GM12878 (cell line): ENCODE measurements around the gene KBTBD4. TPM values are rescaled to one million over a fixed set of nuclear protein-coding genes. Genes with fewer than 3 reads are reported as not detected.

Source experiments
- ATAC-seq: fragments of 200-7000 bp; cut with Tn5 transposase; 3 replicates; pipeline ENCODE4 v1.9.1; 2020; ENCODE audit warnings: mild to moderate bottlenecking, moderate library complexity
- BruUV-seq: library from RNA; stranded (reverse); fragments of 400-500 nt; replicated peaks from 2 replicates; lab custom pipeline; 2021; lab: Mats Ljungman, UMichigan
- CTCF ChIA-PET: fragments of 300-600 bp; sonication (Branson Sonifier 250); formaldehyde crosslinking; extraction: SDS; loops from one replicate; lab custom pipeline; 2021; ENCODE audit warnings: inconsistent platforms; lab: Yijun Ruan, JAX
- POLR2A ChIA-PET: fragments of 350-600 bp; formaldehyde crosslinking; extraction: SDS; loops from one replicate; lab custom pipeline; 2021; ENCODE audit warnings: inconsistent platforms; lab: Charles Lee
- RAD21 ChIA-PET: fragments of 300-600 bp; sonication (Branson Sonifier 250); formaldehyde crosslinking; loops from one replicate; lab custom pipeline; 2023; ENCODE audit warnings: antibody characterized with exemption; ENCODE audit not compliant: unreplicated experiment; lab: Charles Lee
- SMC1A ChIA-PET: fragments of 300-600 bp; sonication (Branson Sonifier 250); formaldehyde crosslinking; loops from one replicate; lab custom pipeline; 2023; ENCODE audit not compliant: unreplicated experiment, uncharacterized antibody; lab: Charles Lee
- DNase-seq: peaks from one replicate; pipeline ENCODE4 v3.0.0-alpha.2; 2011; ENCODE audit warnings: low read depth, low spot score
- FAIRE-seq: peaks from 3 replicates; lab custom pipeline; 2011; peaks lifted over from hg19 to GRCh38; lab: Jason Lieb, UNC
- H2AFZ ChIP-seq: 2 replicates; pipeline ENCODE4 v1.6.0; 2011; ENCODE audit warnings: low read depth, low read length, control low read depth; ENCODE audit not compliant: control insufficient read depth
- H3K27ac ChIP-seq: 2 replicates; pipeline ENCODE4 v1.5.1; 2011; ENCODE audit warnings: control low read depth; ENCODE audit not compliant: control insufficient read depth, insufficient read depth
- H3K27me3 ChIP-seq, 2 experiments: replicated peaks in 1 of 2; 2 replicates each; pipeline versions ENCODE4 v1.6.0 to v1.6.1; 2011; ENCODE audit warnings: low read length in 1 of 2; ENCODE audit not compliant: control insufficient read depth in 2 of 2, insufficient read depth in 2 of 2
- H3K36me3 ChIP-seq, 2 experiments: 2 replicates each; pipeline ENCODE4 v1.5.1; 2011; ENCODE audit warnings: low read length in 1 of 2; ENCODE audit not compliant: control insufficient read depth in 2 of 2, insufficient read depth in 2 of 2
- H3K4me1 ChIP-seq: 2 replicates; pipeline ENCODE4 v1.6.1; 2011; ENCODE audit warnings: mild to moderate bottlenecking, low read length, moderate library complexity, mixed read lengths; ENCODE audit not compliant: control insufficient read depth, insufficient read depth
- H3K4me2 ChIP-seq: 2 replicates; pipeline ENCODE4 v1.6.0; 2011; ENCODE audit warnings: control low read depth; ENCODE audit not compliant: control insufficient read depth, insufficient read depth
- H3K4me3 ChIP-seq: fragments of 200-600 bp; sonication (generic); 2 replicates; pipeline ENCODE4 v1.5.1; 2016
- H3K79me2 ChIP-seq: 2 replicates; pipeline ENCODE4 v1.6.0; 2011; ENCODE audit warnings: low read length; ENCODE audit not compliant: control insufficient read depth, insufficient read depth
- H3K9ac ChIP-seq: 2 replicates; pipeline ENCODE4 v1.8.0; 2011; ENCODE audit warnings: low read length, control low read depth, mixed read lengths; ENCODE audit not compliant: control insufficient read depth, insufficient read depth
- H3K9me3 ChIP-seq: replicated peaks from 3 replicates; pipeline ENCODE4 v1.5.1; 2011; ENCODE audit warnings: mild to moderate bottlenecking, low read length; ENCODE audit not compliant: control insufficient read depth, insufficient read depth
- H4K20me1 ChIP-seq: 2 replicates; pipeline ENCODE4 v1.6.0; 2011; ENCODE audit not compliant: control insufficient read depth, insufficient read depth
- BRCA1 ChIP-seq: IDR thresholded peaks from 2 replicates; pipeline ENCODE4 v1.6.1; 2011; ENCODE audit warnings: low read depth, low read length, improper control_type of control experiment
- CREB1 ChIP-seq: IDR thresholded peaks from 2 replicates; pipeline ENCODE4 v1.6.1; 2012; ENCODE audit warnings: low read depth, mild to moderate bottlenecking, inconsistent platforms
- ETV6 ChIP-seq, 2 experiments: fragments of 450-650 bp in 1 of 2; IDR thresholded peaks in 1 of 2; conservative IDR thresholded peaks in 1 of 2; 2 replicates each; pipeline ENCODE4 v1.6.1; 2014; ENCODE audit warnings: antibody characterized with exemption in 1 of 2, borderline replicate concordance in 1 of 2, low read depth in 1 of 2, mild to moderate bottlenecking in 1 of 2, moderate library complexity in 1 of 2
- NRF1 ChIP-seq: conservative IDR thresholded peaks from 2 replicates; pipeline ENCODE4 v1.6.1; 2011; ENCODE audit warnings: mild to moderate bottlenecking, low read depth, low read length, improper control_type of control experiment
- POU2F2 ChIP-seq: IDR thresholded peaks from 3 replicates; pipeline ENCODE4 v1.6.1; 2011; ENCODE audit warnings: low read depth, mild to moderate bottlenecking, low read length, borderline replicate concordance
- RUNX3 ChIP-seq: IDR thresholded peaks from 2 replicates; pipeline ENCODE4 v1.6.1; 2012; ENCODE audit warnings: low read length, inconsistent platforms
- SMC3 ChIP-seq: IDR thresholded peaks from 2 replicates; pipeline ENCODE4 v1.6.1; 2011; ENCODE audit warnings: low read length, improper control_type of control experiment, borderline replicate concordance
- SRF ChIP-seq, 2 experiments: IDR thresholded peaks; 2 replicates each; pipeline ENCODE4 v1.6.1; 2011; ENCODE audit warnings: low read depth in 2 of 2, low read length in 2 of 2, mild to moderate bottlenecking in 1 of 2, moderate library complexity in 1 of 2
- STAT1 ChIP-seq: fragments of 450-650 bp; conservative IDR thresholded peaks from 2 replicates; pipeline ENCODE4 v1.6.1; 2014; ENCODE audit warnings: antibody characterized with exemption, mild to moderate bottlenecking
- SUPT20H ChIP-seq: IDR thresholded peaks from 2 replicates; pipeline ENCODE4 v1.6.1; 2011; ENCODE audit warnings: low read depth, mild to moderate bottlenecking, low read length, moderate library complexity, borderline replicate concordance; ENCODE audit not compliant: control insufficient read depth
- TCF7 ChIP-seq: IDR thresholded peaks from 2 replicates; pipeline ENCODE4 v1.6.1; 2014; ENCODE audit warnings: antibody characterized with exemption, borderline replicate concordance
- ZNF207 ChIP-seq: fragments of 450-650 bp; IDR thresholded peaks from 2 replicates; pipeline ENCODE4 v1.6.1; 2014; ENCODE audit warnings: antibody characterized with exemption, mild to moderate bottlenecking, borderline replicate concordance
- ZNF274 ChIP-seq: IDR thresholded peaks from one replicate; pipeline ENCODE4 v1.8.0; 2011; ENCODE audit not compliant: insufficient read length, insufficient read depth
- ZNF622 ChIP-seq: fragments of 450-650 bp; IDR thresholded peaks from 2 replicates; pipeline ENCODE4 v1.6.1; 2017; ENCODE audit warnings: mild to moderate bottlenecking, inconsistent platforms
- WGBS: methylation state at CpG from one replicate; pipeline ENCODE4 v1.1.6; 2016; ENCODE audit warnings: low lambda C conversion rate; ENCODE audit not compliant: insufficient replicate concordance, insufficient coverage; ENCODE audit errors: missing lambda C conversion rate; 5-methylcytosine and 5-hydroxymethylcytosine counted together
- in situ Hi-C: fragments of 300-500 bp; cut with MboI; formaldehyde crosslinking; loops from 9 replicates; pipeline ENCODE4 v1.14.3; 2018; ENCODE audit warnings: mixed read lengths
- intact Hi-C: fragments of 100-400 bp; cut with micrococcal nuclease; formaldehyde crosslinking; loops from one replicate; pipeline ENCODE4 v1.14.2; 2022; ENCODE audit not compliant: unreplicated experiment
- polyA plus RNA-seq, 11 experiments: library from polyadenylated mRNA; depleted of rRNA in 4 of 11; unstranded in 6 of 11; stranded (reverse) in 5 of 11; fragments of >200 nt; fragmentation: Nextera tagmentation in 4 of 11; fragmentation: Illumina TruSeq in 1 of 11; extraction: Ambion mirVana in 4 of 11; extraction: Trizol in 1 of 11; gene quantifications; 1 replicate in 1 of 11; 2 replicates in 10 of 11; pipeline versions ENCODE4 v1.2.1 to v1.2.3, GENCODE V29; 2011 to 2016; ENCODE audit warnings: inconsistent platforms in 2 of 11, missing spikeins in 2 of 11, low read depth in 1 of 11
- total RNA-seq, 4 experiments: library from RNA; depleted of rRNA in 3 of 4; stranded (reverse); fragments of >200 nt in 3 of 4; fragmentation: Illumina TruSeq in 1 of 4; extraction: Trizol in 1 of 4; gene quantifications; 2 replicates each; pipeline versions ENCODE4 v1.2.1 to v1.2.3, GENCODE V29; 2013 to 2021
- TF ChIP-seq, protein P1 (sequence below): IDR thresholded peaks from 2 replicates; pipeline ENCODE4 v1.6.1; 2012; ENCODE audit warnings: low read depth, low read length, improper control_type of control experiment
- TF ChIP-seq, protein P2 (sequence below): fragments of 450-650 bp; formaldehyde crosslinking; IDR thresholded peaks from 2 replicates; pipeline ENCODE4 v1.5.0; 2022; ENCODE audit warnings: mild to moderate bottlenecking, missing genetic modification characterization
- TF ChIP-seq, protein P3 (sequence below): IDR thresholded peaks from 2 replicates; pipeline ENCODE4 v1.6.1; 2012; ENCODE audit warnings: low read depth, low read length, improper control_type of control experiment
- TF ChIP-seq, protein P4 (sequence below): fragments of 150-350 bp; IDR thresholded peaks from 2 replicates; pipeline ENCODE4 v1.6.1; 2014; ENCODE audit warnings: mild to moderate bottlenecking, low read depth, low read length

KBTBD4 gene
- total and polyA plus RNA-seq, 10 of the 15 experiments (the other 5 are each of a cell fraction or from before 2014, with no cell fraction given) = 18.4 to 46.4 (median 25.7) TPM

DNA sequence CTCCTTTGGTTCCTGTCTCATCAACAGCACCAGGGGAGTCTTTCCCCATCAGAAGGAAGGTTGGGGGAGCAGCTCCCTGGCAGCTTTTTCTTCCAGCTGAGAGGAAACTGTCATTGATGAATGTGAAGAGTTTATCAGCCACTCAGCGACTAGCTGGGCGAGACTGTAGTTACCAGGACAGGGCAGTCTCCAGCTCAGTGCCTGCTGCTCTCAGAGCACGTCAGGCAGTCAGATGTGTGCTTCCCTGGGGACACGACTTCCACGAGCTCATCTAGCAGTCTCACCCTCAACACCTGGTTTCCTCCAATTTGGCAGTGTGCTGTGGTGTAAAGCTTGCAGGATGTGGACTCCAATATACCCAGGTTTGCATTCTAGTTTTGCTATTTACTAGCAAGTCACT lies 28.0 kb upstream of the KBTBD4 start (continued):
- TF ChIP-seq, protein P1, sequence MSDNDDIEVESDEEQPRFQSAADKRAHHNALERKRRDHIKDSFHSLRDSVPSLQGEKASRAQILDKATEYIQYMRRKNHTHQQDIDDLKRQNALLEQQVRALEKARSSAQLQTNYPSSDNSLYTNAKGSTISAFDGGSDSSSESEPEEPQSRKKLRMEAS = no peak
- no peak for TF ChIP-seq POU2F2
- TF ChIP-seq, all 136 proteins: peak for 0

DNA sequence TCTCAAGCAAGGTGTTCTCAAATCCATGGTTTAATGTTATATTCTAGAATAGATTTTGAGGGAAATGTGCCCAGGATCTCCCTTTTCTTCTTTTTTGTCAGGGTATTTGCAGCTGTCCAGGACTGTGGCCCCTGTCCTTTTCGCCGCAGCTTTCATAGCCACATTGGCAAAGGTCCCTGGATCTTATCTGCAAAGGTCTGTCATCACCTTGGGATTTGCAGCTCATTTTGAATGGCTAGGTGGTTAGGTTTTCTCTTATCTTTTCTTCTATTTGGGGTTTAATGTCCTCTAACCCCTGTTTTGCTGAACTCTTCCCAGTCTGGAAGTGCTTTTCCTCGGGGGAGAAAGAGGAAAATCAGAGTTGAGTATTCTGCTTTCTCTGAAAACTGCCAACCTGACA lies 27.2 kb upstream of the KBTBD4 start:
- Histone ChIP-seq H3K9me3 (no peaks in the 10 kb centered on the region), H4K20me1 (no peaks in the 10 kb centered on the region), H3K4me1 (no peaks in the 10 kb centered on the region), H3K27me3 (no peaks in the 10 kb centered on the region; a peak in 1 of 4 replicates), H2AFZ (no peak overlapping the region), H3K36me3 (no peaks in the 10 kb centered on the region), H3K27ac (no peak overlapping the region), H3K9ac (no peak overlapping the region), H3K4me3 (no peak overlapping the region), H3K4me2 (no peak overlapping the region), H3K79me2 (no peaks in the 10 kb centered on the region)
- POLR2A ChIA-PET = interaction anchor here (0.5 kb wide), 1 partner anchor 391 kb away, joined by 4 read pairs; the partner anchor contains the start of gene DDB2
- ATAC-seq (no peak), FAIRE-seq (no peak), DNase-seq (no peak)
- BruUV-seq = no TSS peak
- TF ChIP-seq ZNF622 (no peak), CREB1 (no peak), TCF7 (no peak), BRCA1 (no peak), SRF (IDR thresholded peaks at IDR 0.05; ENCODE audit: low read depth in 2 of 2, low read length in 2 of 2) (no peak), SMC3 (no peak), ETV6 (conservative IDR thresholded peaks at IDR 0.05 in 1 of 2, IDR thresholded peaks at IDR 0.05 in 1 of 2; ENCODE audit: borderline replicate concordance in 1 of 2, low read depth in 1 of 2) (no peak), SUPT20H (no peak), ZNF207 (no peak), ZNF274 (no peak), NRF1 (no peak), RUNX3 (no peak), STAT1 (no peak)
- TF ChIP-seq, protein P2, sequence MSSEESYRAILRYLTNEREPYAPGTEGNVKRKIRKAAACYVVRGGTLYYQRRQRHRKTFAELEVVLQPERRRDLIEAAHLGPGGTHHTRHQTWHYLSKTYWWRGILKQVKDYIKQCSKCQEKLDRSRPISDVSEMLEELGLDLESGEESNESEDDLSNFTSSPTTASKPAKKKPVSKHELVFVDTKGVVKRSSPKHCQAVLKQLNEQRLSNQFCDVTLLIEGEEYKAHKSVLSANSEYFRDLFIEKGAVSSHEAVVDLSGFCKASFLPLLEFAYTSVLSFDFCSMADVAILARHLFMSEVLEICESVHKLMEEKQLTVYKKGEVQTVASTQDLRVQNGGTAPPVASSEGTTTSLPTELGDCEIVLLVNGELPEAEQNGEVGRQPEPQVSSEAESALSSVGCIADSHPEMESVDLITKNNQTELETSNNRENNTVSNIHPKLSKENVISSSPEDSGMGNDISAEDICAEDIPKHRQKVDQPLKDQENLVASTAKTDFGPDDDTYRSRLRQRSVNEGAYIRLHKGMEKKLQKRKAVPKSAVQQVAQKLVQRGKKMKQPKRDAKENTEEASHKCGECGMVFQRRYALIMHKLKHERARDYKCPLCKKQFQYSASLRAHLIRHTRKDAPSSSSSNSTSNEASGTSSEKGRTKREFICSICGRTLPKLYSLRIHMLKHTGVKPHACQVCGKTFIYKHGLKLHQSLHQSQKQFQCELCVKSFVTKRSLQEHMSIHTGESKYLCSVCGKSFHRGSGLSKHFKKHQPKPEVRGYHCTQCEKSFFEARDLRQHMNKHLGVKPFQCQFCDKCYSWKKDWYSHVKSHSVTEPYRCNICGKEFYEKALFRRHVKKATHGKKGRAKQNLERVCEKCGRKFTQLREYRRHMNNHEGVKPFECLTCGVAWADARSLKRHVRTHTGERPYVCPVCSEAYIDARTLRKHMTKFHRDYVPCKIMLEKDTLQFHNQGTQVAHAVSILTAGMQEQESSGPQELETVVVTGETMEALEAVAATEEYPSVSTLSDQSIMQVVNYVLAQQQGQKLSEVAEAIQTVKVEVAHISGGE = no peak
- TF ChIP-seq, protein P3, sequence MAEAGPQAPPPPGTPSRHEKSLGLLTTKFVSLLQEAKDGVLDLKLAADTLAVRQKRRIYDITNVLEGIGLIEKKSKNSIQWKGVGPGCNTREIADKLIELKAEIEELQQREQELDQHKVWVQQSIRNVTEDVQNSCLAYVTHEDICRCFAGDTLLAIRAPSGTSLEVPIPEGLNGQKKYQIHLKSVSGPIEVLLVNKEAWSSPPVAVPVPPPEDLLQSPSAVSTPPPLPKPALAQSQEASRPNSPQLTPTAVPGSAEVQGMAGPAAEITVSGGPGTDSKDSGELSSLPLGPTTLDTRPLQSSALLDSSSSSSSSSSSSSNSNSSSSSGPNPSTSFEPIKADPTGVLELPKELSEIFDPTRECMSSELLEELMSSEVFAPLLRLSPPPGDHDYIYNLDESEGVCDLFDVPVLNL = no peak
- TF ChIP-seq, protein P4, sequence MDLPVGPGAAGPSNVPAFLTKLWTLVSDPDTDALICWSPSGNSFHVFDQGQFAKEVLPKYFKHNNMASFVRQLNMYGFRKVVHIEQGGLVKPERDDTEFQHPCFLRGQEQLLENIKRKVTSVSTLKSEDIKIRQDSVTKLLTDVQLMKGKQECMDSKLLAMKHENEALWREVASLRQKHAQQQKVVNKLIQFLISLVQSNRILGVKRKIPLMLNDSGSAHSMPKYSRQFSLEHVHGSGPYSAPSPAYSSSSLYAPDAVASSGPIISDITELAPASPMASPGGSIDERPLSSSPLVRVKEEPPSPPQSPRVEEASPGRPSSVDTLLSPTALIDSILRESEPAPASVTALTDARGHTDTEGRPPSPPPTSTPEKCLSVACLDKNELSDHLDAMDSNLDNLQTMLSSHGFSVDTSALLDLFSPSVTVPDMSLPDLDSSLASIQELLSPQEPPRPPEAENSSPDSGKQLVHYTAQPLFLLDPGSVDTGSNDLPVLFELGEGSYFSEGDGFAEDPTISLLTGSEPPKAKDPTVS = no peak
- RAD21 ChIA-PET = no interaction called here
- SMC1A ChIA-PET = interaction anchor here (0.7 kb wide), 2 partner anchors 14 to 1784 kb away, joined by 3 to 4 read pairs; no protein-coding TSS in a partner anchor
- in situ Hi-C loops = no loop called here
- CTCF ChIA-PET = no interaction called here
- WGBS = 59% methylated on average over 3 of the region's 3 CpGs
- intact Hi-C loops = no loop called here
